HepG2 (cell line): Measurements from ENCODE around the gene FCRLA. TPM values are rescaled to one million over a fixed set of nuclear protein-coding genes. Genes with fewer than 3 reads are reported as not detected.

Experiments used
- ARNTL ChIP-seq: sonication (generic); formaldehyde crosslinking; IDR thresholded peaks from 2 replicates; pipeline ENCODE4 v1.4.0; 2020; ENCODE audit warnings: mild to moderate bottlenecking, missing genetic modification reagents
- IKZF1 ChIP-seq: fragments of 450-650 bp; IDR thresholded peaks from 2 replicates; pipeline ENCODE4 v1.7.1; 2016
- KLF12 ChIP-seq: sonication (generic); formaldehyde crosslinking; IDR thresholded peaks from 2 replicates; pipeline ENCODE4 v1.4.0; 2020; ENCODE audit warnings: missing genetic modification reagents, borderline replicate concordance
- MXI1 ChIP-seq: IDR thresholded peaks from 3 replicates; pipeline ENCODE4 v1.6.1; 2012; ENCODE audit warnings: low read depth, low read length, inconsistent platforms, borderline replicate concordance
- SOX5 ChIP-seq: IDR thresholded peaks from 2 replicates; pipeline ENCODE4 v1.6.1; 2016; ENCODE audit warnings: borderline replicate concordance
- ZNF230 ChIP-seq: sonication (generic); formaldehyde crosslinking; IDR thresholded peaks from 2 replicates; pipeline ENCODE4 v1.4.0; 2020; ENCODE audit warnings: mild to moderate bottlenecking, missing genetic modification reagents
- ZNF331 ChIP-seq: sonication (generic); formaldehyde crosslinking; IDR thresholded peaks from 2 replicates; pipeline ENCODE4 v1.4.0; 2020; ENCODE audit warnings: missing genetic modification reagents
- ZNF562 ChIP-seq: sonication (generic); formaldehyde crosslinking; IDR thresholded peaks from 2 replicates; pipeline ENCODE4 v1.8.0; 2022; ENCODE audit warnings: missing genetic modification reagents, borderline replicate concordance
- ZNF569 ChIP-seq: sonication (generic); formaldehyde crosslinking; IDR thresholded peaks from 2 replicates; pipeline ENCODE4 v1.5.0; 2020; ENCODE audit warnings: mild to moderate bottlenecking, missing genetic modification reagents, moderate library complexity, borderline replicate concordance
- ZNF572 ChIP-seq: sonication (generic); formaldehyde crosslinking; IDR thresholded peaks from 2 replicates; pipeline ENCODE4 v1.5.1; 2020; ENCODE audit warnings: mild to moderate bottlenecking, missing genetic modification reagents
- ZSCAN22 ChIP-seq: sonication (generic); formaldehyde crosslinking; IDR thresholded peaks from 2 replicates; pipeline ENCODE4 v1.4.0; 2020; ENCODE audit warnings: mild to moderate bottlenecking, missing genetic modification reagents
- polyA plus RNA-seq, 8 experiments: library from polyadenylated mRNA; depleted of rRNA in 3 of 8; stranded (reverse) in 7 of 8; unstranded in 1 of 8; fragments of >200 nt; fragmentation: Illumina TruSeq in 4 of 8; extraction: Trizol in 4 of 8; gene quantifications; 2 replicates each; pipeline versions ENCODE4 v1.2.1 to v1.2.3, GENCODE V29; 2011 to 2016; ENCODE audit warnings: low read depth in 4 of 8, missing spikeins in 1 of 8, mixed read lengths in 1 of 8; ENCODE audit not compliant: insufficient read depth in 1 of 8
- total RNA-seq, 5 experiments: library from RNA; depleted of rRNA; stranded (reverse); fragments of >200 nt; fragmentation: Illumina TruSeq; extraction: Trizol; gene quantifications; 2 replicates each; pipeline ENCODE4 v1.2.3, GENCODE V29; 2016; ENCODE audit warnings: low read depth in 1 of 5
- TF ChIP-seq, protein P1 (sequence below): sonication (generic); formaldehyde crosslinking; IDR thresholded peaks from one replicate; pipeline ENCODE4 v1.5.1; 2020; ENCODE audit warnings: mild to moderate bottlenecking, missing genetic modification reagents; ENCODE audit errors: not compliant biosample characterization
- TF ChIP-seq, protein P2 (sequence below): sonication (generic); formaldehyde crosslinking; IDR thresholded peaks from 2 replicates; pipeline ENCODE4 v1.8.1; 2023; ENCODE audit warnings: mild to moderate bottlenecking, missing genetic modification reagents, borderline replicate concordance
- TF ChIP-seq, protein P3 (sequence below): sonication (generic); formaldehyde crosslinking; IDR thresholded peaks from 2 replicates; pipeline ENCODE4 v1.8.0; 2022; ENCODE audit warnings: mild to moderate bottlenecking, missing genetic modification reagents
- TF ChIP-seq, protein P4 (sequence below): sonication (generic); formaldehyde crosslinking; IDR thresholded peaks from 2 replicates; pipeline ENCODE4 v1.5.1; 2020; ENCODE audit warnings: missing genetic modification reagents, mild to moderate bottlenecking, borderline replicate concordance
- TF ChIP-seq, protein P5 (sequence below): sonication (generic); formaldehyde crosslinking; IDR thresholded peaks from 2 replicates; pipeline ENCODE4 v1.4.0; 2020; ENCODE audit warnings: missing genetic modification reagents, low read depth, mild to moderate bottlenecking, borderline replicate concordance
- TF ChIP-seq, protein P6 (sequence below): sonication (generic); formaldehyde crosslinking; IDR thresholded peaks from 2 replicates; pipeline ENCODE4 v1.4.0; 2020; ENCODE audit warnings: missing genetic modification reagents
- TF ChIP-seq, protein P7 (sequence below): sonication (generic); formaldehyde crosslinking; IDR thresholded peaks from 2 replicates; pipeline ENCODE4 v1.8.1; 2023; ENCODE audit warnings: missing genetic modification reagents, mild to moderate bottlenecking, borderline replicate concordance

The FCRLA gene
- total and polyA plus RNA-seq, 2 of the 13 experiments (the other 11 are each of a cell fraction or from before 2014, with no cell fraction given), result not detected

DNA sequence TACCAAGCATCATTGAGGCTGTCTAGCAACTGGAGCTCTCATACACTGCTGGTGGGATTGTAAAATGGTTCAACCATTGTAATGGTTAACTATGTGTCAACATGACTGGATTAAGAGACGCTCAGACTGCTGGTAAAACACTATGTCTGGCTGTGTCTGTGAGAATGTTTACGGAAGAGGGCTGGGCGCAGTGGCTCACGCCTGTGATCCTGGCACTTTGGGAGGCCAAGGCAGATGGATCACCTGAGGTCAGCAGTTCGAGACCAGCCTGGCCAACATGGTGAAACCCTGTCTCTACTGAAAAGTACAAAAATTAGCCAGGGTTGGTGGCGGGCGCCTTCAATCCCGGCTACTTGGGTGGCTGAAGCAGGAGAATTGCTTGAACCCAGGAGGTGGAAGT, 4.8 kb upstream of the FCRLA start (continued):
- TF ChIP-seq, protein P1, sequence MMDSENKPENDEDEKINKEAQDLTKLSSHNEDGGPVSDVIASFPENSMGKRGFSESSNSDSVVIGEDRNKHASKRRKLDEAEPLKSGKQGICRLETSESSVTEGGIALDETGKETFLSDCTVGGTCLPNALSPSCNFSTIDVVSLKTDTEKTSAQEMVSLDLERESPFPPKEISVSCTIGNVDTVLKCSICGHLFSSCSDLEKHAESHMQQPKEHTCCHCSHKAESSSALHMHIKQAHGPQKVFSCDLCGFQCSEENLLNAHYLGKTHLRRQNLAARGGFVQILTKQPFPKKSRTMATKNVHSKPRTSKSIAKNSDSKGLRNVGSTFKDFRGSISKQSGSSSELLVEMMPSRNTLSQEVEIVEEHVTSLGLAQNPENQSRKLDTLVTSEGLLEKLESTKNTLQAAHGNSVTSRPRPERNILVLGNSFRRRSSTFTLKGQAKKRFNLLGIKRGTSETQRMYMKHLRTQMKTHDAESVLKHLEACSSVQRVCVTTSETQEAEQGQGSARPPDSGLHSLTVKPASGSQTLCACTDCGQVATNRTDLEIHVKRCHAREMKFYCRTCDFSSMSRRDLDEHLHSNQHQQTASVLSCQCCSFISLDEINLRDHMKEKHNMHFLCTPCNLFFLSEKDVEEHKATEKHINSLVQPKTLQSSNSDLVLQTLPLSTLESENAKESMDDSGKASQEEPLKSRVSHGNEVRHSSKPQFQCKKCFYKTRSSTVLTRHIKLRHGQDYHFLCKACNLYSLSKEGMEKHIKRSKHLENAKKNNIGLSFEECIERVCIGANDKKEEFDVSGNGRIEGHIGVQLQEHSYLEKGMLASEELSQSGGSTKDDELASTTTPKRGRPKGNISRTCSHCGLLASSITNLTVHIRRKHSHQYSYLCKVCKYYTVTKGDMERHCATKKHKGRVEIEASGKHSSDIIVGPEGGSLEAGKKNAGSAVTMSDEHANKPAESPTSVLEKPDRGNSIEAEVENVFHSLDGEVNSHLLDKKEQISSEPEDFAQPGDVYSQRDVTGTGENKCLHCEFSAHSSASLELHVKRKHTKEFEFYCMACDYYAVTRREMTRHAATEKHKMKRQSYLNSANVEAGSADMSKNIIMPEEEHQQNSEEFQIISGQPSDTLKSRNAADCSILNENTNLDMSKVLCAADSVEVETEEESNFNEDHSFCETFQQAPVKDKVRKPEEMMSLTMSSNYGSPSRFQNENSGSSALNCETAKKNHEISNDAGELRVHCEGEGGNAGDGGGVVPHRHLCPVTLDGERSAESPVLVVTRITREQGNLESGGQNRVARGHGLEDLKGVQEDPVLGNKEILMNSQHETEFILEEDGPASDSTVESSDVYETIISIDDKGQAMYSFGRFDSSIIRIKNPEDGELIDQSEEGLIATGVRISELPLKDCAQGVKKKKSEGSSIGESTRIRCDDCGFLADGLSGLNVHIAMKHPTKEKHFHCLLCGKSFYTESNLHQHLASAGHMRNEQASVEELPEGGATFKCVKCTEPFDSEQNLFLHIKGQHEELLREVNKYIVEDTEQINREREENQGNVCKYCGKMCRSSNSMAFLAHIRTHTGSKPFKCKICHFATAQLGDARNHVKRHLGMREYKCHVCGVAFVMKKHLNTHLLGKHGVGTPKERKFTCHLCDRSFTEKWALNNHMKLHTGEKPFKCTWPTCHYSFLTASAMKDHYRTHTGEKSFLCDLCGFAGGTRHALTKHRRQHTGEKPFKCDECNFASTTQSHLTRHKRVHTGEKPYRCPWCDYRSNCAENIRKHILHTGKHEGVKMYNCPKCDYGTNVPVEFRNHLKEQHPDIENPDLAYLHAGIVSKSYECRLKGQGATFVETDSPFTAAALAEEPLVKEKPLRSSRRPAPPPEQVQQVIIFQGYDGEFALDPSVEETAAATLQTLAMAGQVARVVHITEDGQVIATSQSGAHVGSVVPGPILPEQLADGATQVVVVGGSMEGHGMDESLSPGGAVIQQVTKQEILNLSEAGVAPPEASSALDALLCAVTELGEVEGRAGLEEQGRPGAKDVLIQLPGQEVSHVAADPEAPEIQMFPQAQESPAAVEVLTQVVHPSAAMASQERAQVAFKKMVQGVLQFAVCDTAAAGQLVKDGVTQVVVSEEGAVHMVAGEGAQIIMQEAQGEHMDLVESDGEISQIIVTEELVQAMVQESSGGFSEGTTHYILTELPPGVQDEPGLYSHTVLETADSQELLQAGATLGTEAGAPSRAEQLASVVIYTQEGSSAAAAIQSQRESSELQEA (CRISPR knock-in tag), result no peak
- TF ChIP-seq ZNF230 (CRISPR knock-in tag), result no peak
- TF ChIP-seq ZSCAN22 (CRISPR knock-in tag), result no peak
- TF ChIP-seq MXI1, result no peak
- TF ChIP-seq ZNF572 (CRISPR knock-in tag), result no peak
- no peak for TF ChIP-seq ZNF562 (CRISPR knock-in tag)
- TF ChIP-seq, protein P2, sequence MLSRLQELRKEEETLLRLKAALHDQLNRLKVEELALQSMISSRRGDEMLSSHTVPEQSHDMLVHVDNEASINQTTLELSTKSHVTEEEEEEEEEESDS (CRISPR knock-in tag), result no peak
- TF ChIP-seq SOX5, result peak; percentile 82
- TF ChIP-seq ARNTL (CRISPR knock-in tag), result 0 out of 2 replicates have a peak, but pooled peaks have one; percentile 25
- TF ChIP-seq, protein P3, sequence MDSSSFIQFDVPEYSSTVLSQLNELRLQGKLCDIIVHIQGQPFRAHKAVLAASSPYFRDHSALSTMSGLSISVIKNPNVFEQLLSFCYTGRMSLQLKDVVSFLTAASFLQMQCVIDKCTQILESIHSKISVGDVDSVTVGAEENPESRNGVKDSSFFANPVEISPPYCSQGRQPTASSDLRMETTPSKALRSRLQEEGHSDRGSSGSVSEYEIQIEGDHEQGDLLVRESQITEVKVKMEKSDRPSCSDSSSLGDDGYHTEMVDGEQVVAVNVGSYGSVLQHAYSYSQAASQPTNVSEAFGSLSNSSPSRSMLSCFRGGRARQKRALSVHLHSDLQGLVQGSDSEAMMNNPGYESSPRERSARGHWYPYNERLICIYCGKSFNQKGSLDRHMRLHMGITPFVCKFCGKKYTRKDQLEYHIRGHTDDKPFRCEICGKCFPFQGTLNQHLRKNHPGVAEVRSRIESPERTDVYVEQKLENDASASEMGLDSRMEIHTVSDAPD (CRISPR knock-in tag), result peak; percentile 54; the same call in 1 of the 2 replicates
- TF ChIP-seq, protein P4, sequence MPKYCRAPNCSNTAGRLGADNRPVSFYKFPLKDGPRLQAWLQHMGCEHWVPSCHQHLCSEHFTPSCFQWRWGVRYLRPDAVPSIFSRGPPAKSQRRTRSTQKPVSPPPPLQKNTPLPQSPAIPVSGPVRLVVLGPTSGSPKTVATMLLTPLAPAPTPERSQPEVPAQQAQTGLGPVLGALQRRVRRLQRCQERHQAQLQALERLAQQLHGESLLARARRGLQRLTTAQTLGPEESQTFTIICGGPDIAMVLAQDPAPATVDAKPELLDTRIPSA (CRISPR knock-in tag), result no peak
- no peak for TF ChIP-seq KLF12 (CRISPR knock-in tag)
- TF ChIP-seq, protein P5, sequence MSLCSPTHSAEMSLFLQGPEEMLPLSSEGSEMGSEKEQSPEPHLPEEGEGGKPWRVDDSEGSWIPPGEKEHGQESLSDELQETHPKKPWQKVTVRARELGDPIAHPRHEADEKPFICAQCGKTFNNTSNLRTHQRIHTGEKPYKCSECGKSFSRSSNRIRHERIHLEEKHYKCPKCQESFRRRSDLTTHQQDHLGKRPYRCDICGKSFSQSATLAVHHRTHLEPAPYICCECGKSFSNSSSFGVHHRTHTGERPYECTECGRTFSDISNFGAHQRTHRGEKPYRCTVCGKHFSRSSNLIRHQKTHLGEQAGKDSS (CRISPR knock-in tag), result peak; percentile 55; the same call in 1 of the 2 replicates
- TF ChIP-seq ZNF569, result no peak
- no peak for TF ChIP-seq IKZF1
- peak; percentile 95 for TF ChIP-seq ZNF331 (CRISPR knock-in tag)
- TF ChIP-seq, protein P6, sequence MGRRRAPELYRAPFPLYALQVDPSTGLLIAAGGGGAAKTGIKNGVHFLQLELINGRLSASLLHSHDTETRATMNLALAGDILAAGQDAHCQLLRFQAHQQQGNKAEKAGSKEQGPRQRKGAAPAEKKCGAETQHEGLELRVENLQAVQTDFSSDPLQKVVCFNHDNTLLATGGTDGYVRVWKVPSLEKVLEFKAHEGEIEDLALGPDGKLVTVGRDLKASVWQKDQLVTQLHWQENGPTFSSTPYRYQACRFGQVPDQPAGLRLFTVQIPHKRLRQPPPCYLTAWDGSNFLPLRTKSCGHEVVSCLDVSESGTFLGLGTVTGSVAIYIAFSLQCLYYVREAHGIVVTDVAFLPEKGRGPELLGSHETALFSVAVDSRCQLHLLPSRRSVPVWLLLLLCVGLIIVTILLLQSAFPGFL (CRISPR knock-in tag), result no peak
- TF ChIP-seq, protein P7, sequence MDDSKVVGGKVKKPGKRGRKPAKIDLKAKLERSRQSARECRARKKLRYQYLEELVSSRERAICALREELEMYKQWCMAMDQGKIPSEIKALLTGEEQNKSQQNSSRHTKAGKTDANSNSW (CRISPR knock-in tag), result no peak
